ENCODE results near the gene C5orf63.

GRCh38 chr5:127030259-127031146 is 42.8 kb downstream of the C5orf63 start, which contains the start of gene MARCHF3:
- TF ChIP-seq POLR2AphosphoS5 (IDR thresholded peaks at IDR 0.05) (peak; percentile 87 to 98 (median 95)), CTCF (IDR thresholded peaks at IDR 0.05) (peak in 3 of 4 experiments; percentile 13 to 35 (median 21)), POLR2A (IDR thresholded peaks at IDR 0.05) (peak; percentile 70 to 72)
